Osteoblast (primary cell): ENCODE data around the gene IPO9. TPM values are rescaled to one million over a fixed set of nuclear protein-coding genes. Genes with fewer than 3 reads are reported as not detected.

ENCODE experiments used
- DNase-seq: peaks from one replicate; pipeline ENCODE4 v3.0.0; 2011; ENCODE audit warnings: low spot score, mixed read lengths; ENCODE audit not compliant: insufficient read length; ENCODE audit errors: missing footprints
- H2AFZ ChIP-seq: 2 replicates; pipeline ENCODE4 v1.6.0; 2011; ENCODE audit warnings: mild to moderate bottlenecking, low read length
- H3K27ac ChIP-seq: 2 replicates; pipeline ENCODE4 v1.5.1; 2011; ENCODE audit warnings: mild to moderate bottlenecking, low read depth, low read length, moderate library complexity
- H3K27me3 ChIP-seq: 2 replicates; pipeline ENCODE4 v1.6.0; 2012; ENCODE audit warnings: mild to moderate bottlenecking, control low read depth, inconsistent platforms, low read length, moderate library complexity; ENCODE audit not compliant: insufficient read depth
- H3K36me3 ChIP-seq: 2 replicates; pipeline ENCODE4 v1.5.1; 2011; ENCODE audit warnings: mild to moderate bottlenecking, low read length, control low read depth, moderate library complexity; ENCODE audit not compliant: insufficient read depth
- H3K4me1 ChIP-seq: 2 replicates; pipeline ENCODE4 v1.5.1; 2011; ENCODE audit warnings: mild to moderate bottlenecking, low read length, control low read depth, moderate library complexity; ENCODE audit not compliant: insufficient read depth
- H3K4me2 ChIP-seq: 2 replicates; pipeline ENCODE4 v1.6.0; 2011; ENCODE audit warnings: mild to moderate bottlenecking, low read length; ENCODE audit not compliant: insufficient read depth
- H3K4me3 ChIP-seq: fragments of 200-600 bp; sonication (generic); 3 replicates; pipeline ENCODE4 v1.5.1; 2012; ENCODE audit warnings: mild to moderate bottlenecking, low read length, inconsistent platforms; ENCODE audit not compliant: insufficient read depth
- H3K79me2 ChIP-seq: 2 replicates; pipeline ENCODE4 v1.6.0; 2012; ENCODE audit warnings: mild to moderate bottlenecking, low read length, control low read depth, inconsistent platforms; ENCODE audit not compliant: insufficient read depth
- H3K9me3 ChIP-seq: 2 replicates; pipeline ENCODE4 v1.5.1; 2011; ENCODE audit warnings: low read depth, low read length, control low read depth
- H4K20me1 ChIP-seq: 2 replicates; pipeline ENCODE4 v1.6.0; 2012; ENCODE audit warnings: mild to moderate bottlenecking, low read length, control low read depth; ENCODE audit not compliant: insufficient read depth
- CTCF ChIP-seq: IDR thresholded peaks from 2 replicates; pipeline ENCODE4 v1.5.1; 2011; ENCODE audit warnings: mild to moderate bottlenecking, low read depth, low read length, moderate library complexity; ENCODE audit errors: extremely low read depth
- total RNA-seq: library from RNA; depleted of rRNA; stranded (reverse); fragments of >200 nt; gene quantifications from 2 replicates; pipeline ENCODE4 v1.2.3, GENCODE V29; 2012

Gene IPO9
- total RNA-seq, 1 donor: 26.1 TPM

GRCh38 chr1:201816309-201816854 is 12.6 kb upstream of the IPO9 start:
- peaks cover 3% of the 10 kb centered on the region for H3K79me2 ChIP-seq
- H3K27me3 ChIP-seq: no peaks in the 10 kb centered on the region
- TF ChIP-seq CTCF: no peak
- no peaks in the 10 kb centered on the region for H3K9me3 ChIP-seq
- no peaks in the 10 kb centered on the region for H3K4me1 ChIP-seq
- H3K4me3 ChIP-seq: no peak overlapping the region
- no peak for DNase-seq
- no peak overlapping the region for H2AFZ ChIP-seq
- H3K4me2 ChIP-seq: no peak overlapping the region
- H3K36me3 ChIP-seq: peaks cover 97% of the 10 kb centered on the region
- peaks cover 4% of the 10 kb centered on the region for H4K20me1 ChIP-seq
- H3K27ac ChIP-seq: no peak overlapping the region

- Histone ChIP-seq H3K4me1 (no peaks in the 10 kb centered on the region), H4K20me1 (peaks cover 7% of the 10 kb centered on the region)
- no peak for DNase-seq
These were observed 9.8 kb upstream of the IPO9 start for GRCh38 chr1:201818971-201819750.

GRCh38 chr1:201820413-201820812 is 8.5 kb upstream of the IPO9 start:
- no peak overlapping the region for H3K27ac ChIP-seq
- H3K4me2 ChIP-seq: no peak overlapping the region
- peaks cover 7% of the 10 kb centered on the region for H4K20me1 ChIP-seq
- no peaks in the 10 kb centered on the region for H3K27me3 ChIP-seq
- no peaks in the 10 kb centered on the region for H3K9me3 ChIP-seq
- no peak for DNase-seq
- H3K36me3 ChIP-seq: peaks cover 87% of the 10 kb centered on the region
- no peak overlapping the region for H2AFZ ChIP-seq
- no peak overlapping the region for H3K4me3 ChIP-seq
- TF ChIP-seq CTCF: no peak
- H3K79me2 ChIP-seq: no peaks in the 10 kb centered on the region
- no peaks in the 10 kb centered on the region for H3K4me1 ChIP-seq

More at GRCh38 chr1:201818971-201819750, 9.8 kb upstream of the IPO9 start:
- TF ChIP-seq CTCF: no peak
- no peak overlapping the region for H3K4me3 ChIP-seq
- no peak overlapping the region for H2AFZ ChIP-seq
- H3K9me3 ChIP-seq: no peaks in the 10 kb centered on the region
- H3K79me2 ChIP-seq: no peaks in the 10 kb centered on the region
- peak overlapping the region; percentile 21 for H3K27ac ChIP-seq
- H3K36me3 ChIP-seq: peaks cover 97% of the 10 kb centered on the region
- no peak overlapping the region for H3K4me2 ChIP-seq
- H3K27me3 ChIP-seq: no peaks in the 10 kb centered on the region

GRCh38 chr1:201825245-201825644 is 3.7 kb upstream of the IPO9 start:
- no peak for TF ChIP-seq CTCF
- peaks cover 6% of the 10 kb centered on the region for H4K20me1 ChIP-seq
- no peak for DNase-seq
- peaks cover 41% of the 10 kb centered on the region for H3K36me3 ChIP-seq
- H3K4me1 ChIP-seq: peaks cover 33% of the 10 kb centered on the region
- no peaks in the 10 kb centered on the region for H3K27me3 ChIP-seq
- H2AFZ ChIP-seq: no peak overlapping the region
- no peak overlapping the region for H3K4me2 ChIP-seq
- peaks cover 12% of the 10 kb centered on the region for H3K79me2 ChIP-seq
- no peaks in the 10 kb centered on the region for H3K9me3 ChIP-seq
- H3K27ac ChIP-seq: no peak overlapping the region
- no peak overlapping the region for H3K4me3 ChIP-seq
